ENCODE data around the gene CHRNA1. TPM values are rescaled to one million over a fixed set of nuclear protein-coding genes. Genes with fewer than 3 reads are reported as not detected.

CHRNA1 gene
- total RNA-seq, 4 donors from 2014 or later, result not detected

- Histone ChIP-seq H3K4me1 (no peaks in the 10 kb centered on the region), H3K9me3 (no peaks in the 10 kb centered on the region), H3K27ac (no peak overlapping the region), H3K36me3 (no peaks in the 10 kb centered on the region), H3K4me3 (no peak overlapping the region), H3K27me3 (no peaks in the 10 kb centered on the region)
- TF ChIP-seq CTCF (IDR thresholded peaks at IDR 0.05) (no peak), POLR2A (IDR thresholded peaks at IDR 0.05) (no peak)
- no peak for DNase-seq
- intact Hi-C loops (cut with DNase I; ENCODE audit: low total_unique reads), result no loop called here
Measured at GRCh38 chr2:174800436-174801205, 36.3 kb upstream of the CHRNA1 start.

- H3K27ac ChIP-seq, result no peak overlapping the region
- no peak for TF ChIP-seq CTCF (IDR thresholded peaks at IDR 0.05)
- H3K9me3 ChIP-seq, result no peaks in the 10 kb centered on the region
- no peak for DNase-seq
- intact Hi-C loops (cut with DNase I; ENCODE audit: low total_unique reads), result no loop called here
- no peaks in the 10 kb centered on the region for H3K36me3 ChIP-seq
- H3K4me1 ChIP-seq, result no peaks in the 10 kb centered on the region
- no peaks in the 10 kb centered on the region for H3K27me3 ChIP-seq
- no peak overlapping the region for H3K4me3 ChIP-seq
Measured at GRCh38 chr2:174798801-174799200, 34.5 kb upstream of the CHRNA1 start.

GRCh38 chr2:174797781-174798276, 33.6 kb upstream of the CHRNA1 start:
- Histone ChIP-seq H3K4me1 (no peaks in the 10 kb centered on the region), H3K36me3 (no peaks in the 10 kb centered on the region), H3K27me3 (no peaks in the 10 kb centered on the region), H3K9me3 (no peaks in the 10 kb centered on the region), H3K27ac (no peak overlapping the region), H3K4me3 (no peak overlapping the region)
- TF ChIP-seq POLR2A (IDR thresholded peaks at IDR 0.05) (no peak), CTCF (IDR thresholded peaks at IDR 0.05) (no peak)
- no peak for DNase-seq
- intact Hi-C loops (cut with DNase I; ENCODE audit: low total_unique reads), result no loop called here

GRCh38 chr2:174796319-174796771, 32.1 kb upstream of the CHRNA1 start:
- H3K27ac ChIP-seq, result no peak overlapping the region
- no peak overlapping the region for H3K4me3 ChIP-seq
- H3K4me1 ChIP-seq, result no peaks in the 10 kb centered on the region
- TF ChIP-seq POLR2A (IDR thresholded peaks at IDR 0.05), result no peak
- TF ChIP-seq CTCF (IDR thresholded peaks at IDR 0.05), result no peak
- intact Hi-C loops (cut with DNase I; ENCODE audit: low total_unique reads), result no loop called here
- no peaks in the 10 kb centered on the region for H3K9me3 ChIP-seq
- H3K36me3 ChIP-seq, result no peaks in the 10 kb centered on the region
- DNase-seq, result no peak
- H3K27me3 ChIP-seq, result no peaks in the 10 kb centered on the region

GRCh38 chr2:174794851-174795374, 30.6 kb upstream of the CHRNA1 start:
- TF ChIP-seq POLR2A (IDR thresholded peaks at IDR 0.05) (no peak), CTCF (IDR thresholded peaks at IDR 0.05) (no peak)
- no peak overlapping the region for H3K4me3 ChIP-seq
- intact Hi-C loops (cut with DNase I; ENCODE audit: low total_unique reads), result no loop called here
- DNase-seq, result no peak
- no peak overlapping the region for H3K27ac ChIP-seq
- H3K9me3 ChIP-seq, result no peaks in the 10 kb centered on the region
- no peaks in the 10 kb centered on the region for H3K4me1 ChIP-seq
- no peaks in the 10 kb centered on the region for H3K36me3 ChIP-seq
- H3K27me3 ChIP-seq, result no peaks in the 10 kb centered on the region

Measured in uterus (tissue), 4 donors.